Spinal cord (tissue), 10 donors: Measurements from ENCODE around the gene DQX1. TPM values are rescaled to one million over a fixed set of nuclear protein-coding genes. Genes with fewer than 3 reads are reported as not detected.
"Not testable (repeated sequence)": the region's sequence is repeated elsewhere in the genome, so short reads cannot be mapped to it uniquely, and the experiment has no call there.

Experiments used
- DNase-seq, 6 donors: peaks; one replicate each; pipeline versions ENCODE4 v3.0.0 to v3.0.0-alpha.2; 2013 to 2015; ENCODE audit warnings: low spot score in 6 of 6, low read depth in 4 of 6
- H3K27ac ChIP-seq: one replicate; pipeline ENCODE4 v1.5.1; 2013; ENCODE audit warnings: low read depth, low read length, control low read depth
- H3K27me3 ChIP-seq: one replicate; pipeline ENCODE4 v1.6.1; 2013; ENCODE audit warnings: low read length; ENCODE audit not compliant: control insufficient read depth, insufficient read depth
- H3K36me3 ChIP-seq: one replicate; pipeline ENCODE4 v1.6.1; 2013; ENCODE audit warnings: low read length; ENCODE audit not compliant: control insufficient read depth, insufficient read depth
- H3K4me1 ChIP-seq: one replicate; pipeline ENCODE4 v1.6.1; 2013; ENCODE audit warnings: low read length; ENCODE audit not compliant: control insufficient read depth, insufficient read depth
- H3K4me3 ChIP-seq: one replicate; pipeline ENCODE4 v1.5.1; 2013; ENCODE audit warnings: low read depth, low read length, control low read depth
- H3K9me3 ChIP-seq: one replicate; pipeline ENCODE4 v1.6.1; 2013; ENCODE audit warnings: low read length; ENCODE audit not compliant: control insufficient read depth, insufficient read depth
- WGBS: methylation state at CpG from one replicate; pipeline ENCODE4 v1.1.5; 2013; ENCODE audit warnings: missing lambda C conversion rate; ENCODE audit not compliant: insufficient coverage; 5-methylcytosine and 5-hydroxymethylcytosine counted together
- polyA plus RNA-seq, 2 donors: library from polyadenylated mRNA; unstranded; fragments of 120-200 nt; gene quantifications; one replicate each; pipeline ENCODE4 v1.2.1, GENCODE V29; 2013; ENCODE audit not compliant: insufficient read length in 2 of 2
- total RNA-seq, 2 donors: library from RNA; depleted of rRNA in 1 of 2; stranded (reverse); fragments of 120-200 nt in 1 of 2; fragments of >200 nt in 1 of 2; gene quantifications; one replicate each; pipeline versions ENCODE4 v1.2.3 to v1.2.4, GENCODE V29; 2013 to 2014
- donor health status: healthy.

The DQX1 gene
- total and polyA plus RNA-seq, 4 donors, result 0.28 to 0.62 (median 0.32) TPM; not detected in 1

DNA sequence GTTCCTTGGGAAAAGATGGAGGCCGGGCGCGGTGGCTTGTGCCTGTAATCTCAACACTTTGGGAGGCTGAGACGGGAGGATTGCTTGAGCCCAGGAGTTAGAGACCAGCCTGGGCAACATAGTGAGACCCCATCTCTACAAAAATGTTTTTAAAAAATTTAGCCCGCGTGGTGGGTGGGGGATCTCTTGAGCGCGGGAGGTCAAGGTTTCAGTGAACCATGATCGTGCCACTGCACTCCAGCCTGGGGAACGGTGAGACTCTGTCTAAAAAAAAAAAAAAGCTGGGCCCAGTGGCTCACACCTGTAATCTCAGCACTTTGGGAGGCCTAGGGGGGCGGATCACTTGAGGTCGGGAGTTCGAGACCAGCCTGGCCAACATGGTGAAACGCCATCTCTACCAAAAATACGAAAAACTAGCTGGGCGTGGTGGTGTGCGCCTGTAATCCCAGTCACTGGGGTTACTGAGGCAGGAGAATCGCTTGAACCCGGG lies 42.3 kb downstream of the DQX1 start:
- H3K4me1 ChIP-seq, result peaks cover 29% of the 10 kb centered on the region
- not testable (repeated sequence) for H3K9me3 ChIP-seq, H3K27me3 ChIP-seq, DNase-seq
- peak overlapping the region; percentile 93 for H3K27ac ChIP-seq
- H3K4me3 ChIP-seq, result peak overlapping the region; percentile 91
- peaks cover 45% of the 10 kb centered on the region for H3K36me3 ChIP-seq
- 77% methylated on average over 14 of the region's 19 CpGs for WGBS

DNA sequence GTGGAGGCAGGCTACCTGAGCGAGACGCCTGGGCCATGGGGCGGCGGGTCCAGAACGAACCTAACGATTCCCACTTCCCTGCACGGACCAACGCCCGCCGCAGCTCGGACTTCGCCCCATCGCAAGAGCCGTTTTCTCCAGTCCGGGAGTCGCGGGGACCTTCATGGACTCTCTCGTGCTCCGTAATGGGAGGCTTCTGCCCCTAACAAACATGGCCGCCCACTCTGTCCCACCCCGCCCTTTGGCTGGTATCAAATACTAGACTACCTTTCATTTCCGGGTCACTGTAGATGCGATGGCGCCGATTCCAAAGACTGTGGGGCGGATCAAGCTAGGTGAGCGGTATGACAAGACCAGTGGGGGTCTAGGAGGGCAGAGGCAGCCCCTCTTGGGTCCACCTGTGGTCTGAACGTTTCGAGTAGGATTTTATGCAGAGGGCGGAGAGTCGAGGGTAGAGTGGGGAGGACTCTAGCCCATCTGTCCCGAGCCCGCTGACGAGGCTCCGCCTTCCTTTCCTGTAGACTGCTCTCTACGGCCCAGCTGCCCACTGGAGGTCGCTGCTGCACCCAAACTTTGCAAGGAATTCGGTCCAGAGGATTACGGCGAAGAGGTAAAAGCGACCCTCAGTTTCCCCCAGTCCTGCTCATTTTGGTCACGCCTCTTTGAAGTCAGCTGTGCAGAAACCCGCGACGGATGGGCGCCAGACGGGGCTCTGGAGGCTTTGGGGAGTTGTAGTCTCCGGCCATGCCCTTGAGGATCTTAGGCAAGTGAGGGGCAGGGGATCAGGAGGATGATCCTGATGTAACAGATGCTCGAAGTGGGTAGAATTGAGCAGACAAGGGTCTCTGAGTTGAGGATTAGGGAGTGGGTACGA lies 43.0 kb downstream of the DQX1 start, which contains the start of the genes CCDC142 and TTC31:
CCDC142 (minus strand) TSS at position 198 of the 874 bp plus-strand sequence; CDS start at position 37, 161 bp downstream.
TTC31 (plus strand) TSS at position 281 of the 874 bp plus-strand sequence; CDS start at position 296, 15 bp downstream.
- Histone ChIP-seq H3K27me3 (no peaks in the 10 kb centered on the region), H3K4me3 (peak within 1 kb of the TSS; percentile 91), H3K36me3 (peaks cover 44% of the 10 kb centered on the region), H3K27ac (peak within 1 kb of the TSS; percentile 93), H3K4me1 (peaks cover 29% of the 10 kb centered on the region), H3K9me3 (no peaks in the 10 kb centered on the region)
- under 1% methylated on average over 48 of the region's 50 CpGs for WGBS
- DNase-seq, result peak; percentile 92 to 99 (median 96)

DNA sequence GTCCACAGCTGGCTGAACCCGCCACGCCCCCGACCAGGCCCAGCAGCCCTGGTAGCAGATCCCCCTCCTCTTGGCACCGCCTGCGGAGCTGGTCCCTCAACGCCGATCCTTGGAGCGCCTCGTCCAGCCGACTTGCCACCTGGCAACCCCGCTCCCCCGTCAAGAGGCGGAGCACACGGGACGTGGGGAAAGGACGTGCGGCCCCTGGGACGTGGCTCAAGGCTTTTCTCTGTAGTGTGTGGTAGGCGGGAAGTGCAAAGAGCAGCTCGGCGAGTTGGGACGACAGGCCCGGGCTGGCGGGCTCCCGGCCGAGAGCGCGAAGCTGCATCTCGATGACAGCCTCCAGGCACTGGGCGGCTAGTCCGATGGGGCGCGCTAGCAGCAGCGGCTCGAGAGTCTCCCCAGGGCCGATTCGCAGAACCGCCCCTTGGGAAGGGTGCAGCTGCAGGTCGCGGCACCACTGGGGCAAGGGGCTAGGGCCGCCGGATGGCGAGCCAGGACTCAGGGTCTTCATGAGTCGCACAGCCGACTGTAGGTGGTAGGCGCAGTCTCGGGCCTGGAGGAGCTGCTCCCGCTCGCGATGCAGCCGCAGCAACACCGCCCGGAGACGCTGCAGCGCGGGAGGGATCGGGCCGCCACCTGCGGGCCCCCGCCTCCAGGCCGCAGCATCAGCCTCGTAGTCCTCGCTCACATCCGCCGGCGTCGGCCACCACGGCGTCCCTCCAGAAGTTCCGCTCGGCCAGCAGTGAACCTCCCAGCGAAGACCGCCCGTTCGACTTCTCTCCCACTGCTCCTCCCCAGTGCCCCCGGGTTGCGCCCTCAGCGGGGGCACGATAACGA lies 43.9 kb downstream of the DQX1 start:
- Histone ChIP-seq H3K36me3 (peaks cover 51% of the 10 kb centered on the region), H3K9me3 (no peaks in the 10 kb centered on the region), H3K4me3 (peak overlapping the region; percentile 91), H3K27ac (peak overlapping the region; percentile 93), H3K27me3 (no peaks in the 10 kb centered on the region), H3K4me1 (peaks cover 29% of the 10 kb centered on the region)
- under 1% methylated on average over 80 of the region's 80 CpGs for WGBS
- DNase-seq, result no peak

DNA sequence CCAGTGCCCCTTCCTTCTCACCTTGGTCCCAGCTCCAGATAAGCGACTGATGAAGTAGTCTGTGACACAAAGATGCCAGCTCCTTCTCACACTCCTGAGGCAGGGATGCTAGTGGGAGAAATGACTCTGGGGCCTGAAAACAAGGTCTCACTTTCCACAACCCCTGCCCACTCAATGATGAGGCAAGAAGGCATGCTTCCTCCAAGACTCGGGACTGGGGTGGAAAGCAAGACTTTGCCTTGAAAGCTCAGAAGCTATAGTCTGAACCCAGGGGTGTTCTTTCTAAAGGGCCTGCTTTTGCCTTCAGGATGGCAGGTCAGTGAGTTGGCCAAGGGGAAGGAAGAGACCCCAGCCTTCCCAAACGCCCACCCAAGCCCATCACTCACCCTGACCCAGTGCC lies 44.6 kb downstream of the DQX1 start:
- no peaks in the 10 kb centered on the region for H3K9me3 ChIP-seq
- H3K4me1 ChIP-seq, result peaks cover 29% of the 10 kb centered on the region
- H3K4me3 ChIP-seq, result peak overlapping the region; percentile 91
- DNase-seq, result no peak
- peaks cover 52% of the 10 kb centered on the region for H3K36me3 ChIP-seq
- no peak overlapping the region for H3K27ac ChIP-seq
- 44% methylated on average over 2 of the region's 3 CpGs for WGBS
- no peaks in the 10 kb centered on the region for H3K27me3 ChIP-seq

DNA sequence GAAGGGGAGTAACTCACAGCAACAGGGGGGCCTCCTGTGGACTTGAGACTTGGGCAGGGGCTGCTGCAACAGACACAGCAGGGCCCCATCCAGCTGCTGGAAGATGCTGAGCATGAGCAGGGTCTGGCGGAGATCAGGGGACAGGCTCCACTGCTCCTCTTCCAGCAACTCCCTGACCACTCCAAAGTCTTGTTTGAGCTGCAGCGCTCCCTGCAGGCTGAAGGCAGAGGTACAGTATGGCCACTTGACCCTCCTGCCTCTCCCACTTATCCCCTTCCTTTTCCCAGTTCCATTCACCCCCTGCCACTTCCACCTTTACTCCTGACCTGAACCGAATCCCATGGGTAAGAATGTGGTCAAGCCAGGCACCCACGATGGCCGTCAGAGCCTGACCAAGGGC lies 51.1 kb downstream of the DQX1 start:
- Histone ChIP-seq H3K4me3 (no peak overlapping the region), H3K9me3 (no peaks in the 10 kb centered on the region), H3K4me1 (peaks cover 26% of the 10 kb centered on the region), H3K27me3 (no peaks in the 10 kb centered on the region), H3K27ac (no peak overlapping the region), H3K36me3 (peaks cover 55% of the 10 kb centered on the region)
- WGBS, result 77% methylated on average over 3 of the region's 5 CpGs
- DNase-seq, result no peak

GRCh38 chr2:74474481-74474880 lies 51.5 kb downstream of the DQX1 start:
- 98% methylated on average over 6 of the region's 6 CpGs for WGBS
- H3K36me3 ChIP-seq, result peaks cover 52% of the 10 kb centered on the region
- H3K27ac ChIP-seq, result no peak overlapping the region
- H3K4me3 ChIP-seq, result no peak overlapping the region
- DNase-seq, result no peak
- H3K4me1 ChIP-seq, result peaks cover 26% of the 10 kb centered on the region
- H3K9me3 ChIP-seq, result no peaks in the 10 kb centered on the region
- H3K27me3 ChIP-seq, result no peaks in the 10 kb centered on the region

GRCh38 chr2:74472945-74473258 lies 53.1 kb downstream of the DQX1 start:
- DNase-seq, result no peak
- H3K27ac ChIP-seq, result peak overlapping the region; percentile 95
- 11% methylated on average over 5 of the region's 7 CpGs for WGBS
- peak overlapping the region; percentile 76 for H3K4me3 ChIP-seq
- H3K9me3 ChIP-seq, result no peaks in the 10 kb centered on the region
- H3K27me3 ChIP-seq, result no peaks in the 10 kb centered on the region
- peaks cover 44% of the 10 kb centered on the region for H3K36me3 ChIP-seq
- H3K4me1 ChIP-seq, result peaks cover 26% of the 10 kb centered on the region

DNA sequence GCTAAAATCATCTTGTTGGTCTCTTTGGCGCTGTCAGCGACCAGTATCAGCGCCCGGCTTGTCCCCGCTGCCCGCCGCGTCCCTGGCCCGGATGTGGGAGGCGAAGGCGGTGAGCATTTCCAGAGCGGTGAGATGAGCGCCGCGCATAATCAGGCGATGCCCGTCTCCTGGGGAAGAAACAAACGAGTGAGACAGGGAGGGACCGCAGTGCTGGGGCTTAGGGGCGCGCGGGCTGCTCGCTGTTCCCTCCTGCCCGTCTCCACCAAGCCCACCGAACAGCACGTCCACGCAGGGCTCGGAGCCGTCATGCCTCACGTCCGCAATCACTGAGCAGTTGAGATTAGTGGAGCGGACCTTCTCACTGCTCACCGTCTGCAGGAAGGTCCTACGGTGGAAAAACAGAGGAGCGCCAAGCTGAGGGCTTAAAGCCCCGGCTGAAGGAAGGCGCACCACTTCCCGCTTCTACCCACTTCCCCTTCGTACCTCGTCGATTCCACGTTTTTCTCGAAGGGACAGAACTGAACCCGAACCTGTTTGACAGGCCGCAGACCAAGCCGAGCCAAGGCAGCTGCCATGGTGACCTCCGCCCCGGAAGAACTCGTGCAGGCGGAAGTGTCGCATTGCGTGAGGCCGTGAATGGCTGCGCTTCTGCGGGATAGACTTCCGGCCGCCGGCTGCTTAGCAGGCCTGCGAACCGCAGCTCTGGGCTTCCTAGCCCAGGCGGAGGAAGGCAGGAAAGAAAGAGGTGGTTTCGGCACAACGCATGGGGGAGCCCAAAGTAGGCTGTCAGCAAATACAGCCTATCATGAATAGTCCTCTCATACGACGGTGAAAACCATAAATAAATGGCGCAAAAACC lies 53.7 kb downstream of the DQX1 start, which contains the start of gene MRPL53:
MRPL53 (minus strand) TSS at position 595 of the 859 bp plus-strand sequence; CDS start at position 575, 20 bp downstream.
- Histone ChIP-seq H3K9me3 (no peaks in the 10 kb centered on the region), H3K36me3 (peaks cover 40% of the 10 kb centered on the region), H3K4me3 (peak within 1 kb of the TSS; percentile 76), H3K27ac (peak within 1 kb of the TSS; percentile 95), H3K4me1 (peaks cover 26% of the 10 kb centered on the region), H3K27me3 (no peaks in the 10 kb centered on the region)
- DNase-seq, result peak; percentile 93 to 99 (median 96)
- WGBS, result under 1% methylated on average over 60 of the region's 66 CpGs
